HepG2 (cell line): ENCODE data around the gene PCARE. TPM values are rescaled to one million over a fixed set of nuclear protein-coding genes. Genes with fewer than 3 reads are reported as not detected.

Source experiments
- ATAC-seq: fragments of 200-7000 bp; cut with Tn5 transposase; 3 replicates; pipeline ENCODE4 v1.9.1; 2020; ENCODE audit warnings: mild to moderate bottlenecking, moderate library complexity
- BruUV-seq: library from RNA; stranded (reverse); fragments of 400-500 nt; replicated peaks from 2 replicates; lab custom pipeline; 2021; lab: Mats Ljungman, UMichigan
- CTCF ChIA-PET: fragments of 300-600 bp; formaldehyde crosslinking; extraction: SDS; loops from one replicate; lab custom pipeline; 2021; ENCODE audit warnings: low total read pairs, inconsistent platforms, low intra/inter-chr PET ratio; lab: Yijun Ruan, JAX
- POLR2A ChIA-PET: fragments of 350-600 bp; sonication (Branson Sonifier 250); formaldehyde crosslinking; loops from one replicate; lab custom pipeline; 2020; ENCODE audit warnings: antibody characterized with exemption, inconsistent platforms; lab: Yijun Ruan, JAX
- DNase-seq: peaks from one replicate; pipeline ENCODE4 v3.0.0-alpha.2; 2015; ENCODE audit warnings: low spot score
- FAIRE-seq: peaks from 3 replicates; lab custom pipeline; 2011; peaks lifted over from hg19 to GRCh38; lab: Jason Lieb, UNC
- H2AFZ ChIP-seq: one replicate; pipeline ENCODE4 v1.6.1; 2011; ENCODE audit warnings: low read length, inconsistent platforms
- H3K27ac ChIP-seq: fragments of 300-600 bp; 3 replicates; pipeline ENCODE4 v1.8.0; 2011; ENCODE audit warnings: mixed run types, mild to moderate bottlenecking, mixed read lengths, low read length, inconsistent platforms; ENCODE audit not compliant: insufficient read depth; ENCODE audit errors: extremely low read length
- H3K27me3 ChIP-seq, 2 experiments: fragments of 200-600 bp in 1 of 2; 2 replicates in 1 of 2; 3 replicates in 1 of 2; pipeline versions ENCODE4 v1.6.0 to v1.8.0; 2011; ENCODE audit warnings: low read length in 2 of 2, mild to moderate bottlenecking in 2 of 2, moderate library complexity in 2 of 2, inconsistent platforms in 1 of 2; ENCODE audit not compliant: insufficient read depth in 2 of 2, control insufficient read depth in 1 of 2
- H3K36me3 ChIP-seq, 2 experiments: fragments of 200-600 bp in 1 of 2; replicated peaks in 1 of 2; 2 replicates in 1 of 2; 3 replicates in 1 of 2; pipeline versions ENCODE4 v1.5.1 to v1.8.0; 2011; ENCODE audit warnings: low read length in 2 of 2, inconsistent platforms in 1 of 2; ENCODE audit not compliant: insufficient read depth in 2 of 2, control insufficient read depth in 1 of 2
- H3K4me1 ChIP-seq: 2 replicates; pipeline ENCODE4 v1.5.1; 2012; ENCODE audit warnings: low read length, inconsistent platforms; ENCODE audit not compliant: insufficient read depth
- H3K4me2 ChIP-seq: 2 replicates; pipeline ENCODE4 v1.6.0; 2011; ENCODE audit warnings: low read depth, low read length, inconsistent platforms
- H3K4me3 ChIP-seq, 3 experiments: fragments of 200-600 bp in 1 of 3; sonication (generic), shearing (Covaris generic) in 1 of 3; replicated peaks in 1 of 3; 2 replicates each; pipeline ENCODE4 v1.5.1; 2011 to 2016; ENCODE audit warnings: low read length in 3 of 3, inconsistent platforms in 2 of 3, low read depth in 2 of 3, mild to moderate bottlenecking in 2 of 3, control low read depth in 1 of 3, mixed read lengths in 1 of 3; ENCODE audit not compliant: insufficient read depth in 1 of 3
- H3K79me2 ChIP-seq: one replicate; pipeline ENCODE4 v1.6.1; 2011; ENCODE audit warnings: low read length, inconsistent platforms; ENCODE audit not compliant: insufficient read depth
- H3K9ac ChIP-seq: 2 replicates; pipeline ENCODE4 v1.6.0; 2011; ENCODE audit warnings: mild to moderate bottlenecking, low read depth, low read length, inconsistent platforms; ENCODE audit not compliant: insufficient read depth
- H3K9me3 ChIP-seq: 2 replicates; pipeline ENCODE4 v1.5.1; 2012; ENCODE audit warnings: mild to moderate bottlenecking, low read length
- H4K20me1 ChIP-seq: 2 replicates; pipeline ENCODE4 v1.6.0; 2011; ENCODE audit warnings: inconsistent platforms, mild to moderate bottlenecking, low read length, moderate library complexity; ENCODE audit not compliant: insufficient read depth
- GTF2F1 ChIP-seq: fragments of 150-350 bp; IDR thresholded peaks from 2 replicates; pipeline ENCODE4 v1.6.1; 2014; ENCODE audit warnings: low read length
- MTF2 ChIP-seq: sonication (generic); formaldehyde crosslinking; IDR thresholded peaks from 2 replicates; pipeline ENCODE4 v1.5.0; 2020; ENCODE audit warnings: missing genetic modification reagents, borderline replicate concordance
- REPIN1 ChIP-seq: sonication (generic); formaldehyde crosslinking; IDR thresholded peaks from 2 replicates; pipeline ENCODE4 v1.8.0; 2022; ENCODE audit warnings: missing genetic modification reagents, low read depth, mild to moderate bottlenecking, borderline replicate concordance
- SP4 ChIP-seq: sonication (generic); formaldehyde crosslinking; IDR thresholded peaks from 2 replicates; pipeline ENCODE4 v1.8.1; 2023; ENCODE audit warnings: mild to moderate bottlenecking, missing genetic modification reagents
- STAG1 ChIP-seq: sonication (generic); formaldehyde crosslinking; IDR thresholded peaks from 2 replicates; pipeline ENCODE4 v1.4.0; 2020; ENCODE audit warnings: missing genetic modification reagents
- ZMYM2 ChIP-seq: sonication (generic); formaldehyde crosslinking; IDR thresholded peaks from 2 replicates; pipeline ENCODE4 v1.8.0; 2022; ENCODE audit warnings: mild to moderate bottlenecking, missing genetic modification reagents
- ZNF225 ChIP-seq: sonication (generic); formaldehyde crosslinking; IDR thresholded peaks from 2 replicates; pipeline ENCODE4 v1.4.0; 2020; ENCODE audit warnings: mild to moderate bottlenecking, missing genetic modification reagents
- ZNF678 ChIP-seq: sonication (generic); formaldehyde crosslinking; IDR thresholded peaks from 2 replicates; pipeline ENCODE4 v1.4.0; 2020; ENCODE audit warnings: mild to moderate bottlenecking, missing genetic modification reagents
- ZNF777 ChIP-seq: sonication (generic); formaldehyde crosslinking; IDR thresholded peaks from 2 replicates; pipeline ENCODE4 v1.4.0; 2020; ENCODE audit warnings: missing genetic modification reagents
- WGBS: methylation state at CpG from one replicate; pipeline ENCODE4 v1.1.6; 2017; ENCODE audit warnings: low lambda C conversion rate; 5-methylcytosine and 5-hydroxymethylcytosine counted together
- in situ Hi-C: cut with HindIII; loops from 2 replicates; pipeline ENCODE4 v1.10.0; 2017; ENCODE audit warnings: low pct_unique_long_range_greater_than_20kb; ENCODE audit not compliant: extremely low pct_ligation_motif_present
- intact Hi-C: fragments of 100-400 bp; cut with micrococcal nuclease; formaldehyde crosslinking; loops from one replicate; pipeline ENCODE4 v1.10.0; 2022; ENCODE audit not compliant: unreplicated experiment
- polyA plus RNA-seq, 8 experiments: library from polyadenylated mRNA; depleted of rRNA in 3 of 8; stranded (reverse) in 7 of 8; unstranded in 1 of 8; fragments of >200 nt; fragmentation: Illumina TruSeq in 4 of 8; extraction: Trizol in 4 of 8; gene quantifications; 2 replicates each; pipeline versions ENCODE4 v1.2.1 to v1.2.3, GENCODE V29; 2011 to 2016; ENCODE audit warnings: low read depth in 4 of 8, missing spikeins in 1 of 8, mixed read lengths in 1 of 8; ENCODE audit not compliant: insufficient read depth in 1 of 8
- total RNA-seq, 5 experiments: library from RNA; depleted of rRNA; stranded (reverse); fragments of >200 nt; fragmentation: Illumina TruSeq; extraction: Trizol; gene quantifications; 2 replicates each; pipeline ENCODE4 v1.2.3, GENCODE V29; 2016; ENCODE audit warnings: low read depth in 1 of 5
- TF ChIP-seq, protein P1 (sequence below), 2 experiments: IDR thresholded peaks; 2 replicates each; pipeline ENCODE4 v1.6.1; 2011 to 2012; ENCODE audit warnings: low read length in 2 of 2, borderline replicate concordance in 1 of 2, low read depth in 1 of 2, mild to moderate bottlenecking in 1 of 2, moderate library complexity in 1 of 2
- TF ChIP-seq, protein P2 (sequence below): sonication (generic); formaldehyde crosslinking; IDR thresholded peaks from 2 replicates; pipeline ENCODE4 v1.5.0; 2020; ENCODE audit warnings: missing genetic modification reagents, mild to moderate bottlenecking, borderline replicate concordance
- TF ChIP-seq, protein P3 (sequence below): fragments of 450-650 bp; IDR thresholded peaks from 2 replicates; pipeline ENCODE4 v1.6.1; 2016
- TF ChIP-seq, protein P4 (sequence below): sonication (generic); formaldehyde crosslinking; IDR thresholded peaks from 2 replicates; pipeline ENCODE4 v1.8.1; 2023; ENCODE audit warnings: mild to moderate bottlenecking, missing genetic modification reagents
- TF ChIP-seq, protein P5 (sequence below): IDR thresholded peaks from 2 replicates; pipeline ENCODE4 v1.6.1; 2016

Gene PCARE
- total and polyA plus RNA-seq, 2 of the 13 experiments (the other 11 are each of a cell fraction or from before 2014, with no cell fraction given), result not detected

DNA sequence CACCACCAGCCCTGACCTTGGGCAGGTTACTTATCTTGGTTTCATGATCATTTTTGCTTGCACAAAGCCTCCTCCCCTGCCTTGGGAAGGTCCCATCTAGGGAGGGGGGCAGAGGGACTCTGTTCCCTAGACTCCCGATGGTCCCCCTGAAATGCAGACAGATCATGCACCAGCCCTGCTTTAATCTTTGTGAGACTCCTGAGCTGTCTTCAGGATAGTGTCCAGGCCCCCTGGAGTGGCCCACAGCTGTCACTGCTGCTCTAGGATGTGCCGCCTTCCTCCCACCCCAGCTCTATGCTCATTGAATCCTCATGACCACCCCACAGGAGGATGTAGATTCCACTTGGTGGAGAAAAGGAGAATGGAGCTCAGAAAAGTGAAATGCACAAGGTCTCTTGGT, 28.0 kb downstream of the PCARE start (continued):
- TF ChIP-seq, protein P1, sequence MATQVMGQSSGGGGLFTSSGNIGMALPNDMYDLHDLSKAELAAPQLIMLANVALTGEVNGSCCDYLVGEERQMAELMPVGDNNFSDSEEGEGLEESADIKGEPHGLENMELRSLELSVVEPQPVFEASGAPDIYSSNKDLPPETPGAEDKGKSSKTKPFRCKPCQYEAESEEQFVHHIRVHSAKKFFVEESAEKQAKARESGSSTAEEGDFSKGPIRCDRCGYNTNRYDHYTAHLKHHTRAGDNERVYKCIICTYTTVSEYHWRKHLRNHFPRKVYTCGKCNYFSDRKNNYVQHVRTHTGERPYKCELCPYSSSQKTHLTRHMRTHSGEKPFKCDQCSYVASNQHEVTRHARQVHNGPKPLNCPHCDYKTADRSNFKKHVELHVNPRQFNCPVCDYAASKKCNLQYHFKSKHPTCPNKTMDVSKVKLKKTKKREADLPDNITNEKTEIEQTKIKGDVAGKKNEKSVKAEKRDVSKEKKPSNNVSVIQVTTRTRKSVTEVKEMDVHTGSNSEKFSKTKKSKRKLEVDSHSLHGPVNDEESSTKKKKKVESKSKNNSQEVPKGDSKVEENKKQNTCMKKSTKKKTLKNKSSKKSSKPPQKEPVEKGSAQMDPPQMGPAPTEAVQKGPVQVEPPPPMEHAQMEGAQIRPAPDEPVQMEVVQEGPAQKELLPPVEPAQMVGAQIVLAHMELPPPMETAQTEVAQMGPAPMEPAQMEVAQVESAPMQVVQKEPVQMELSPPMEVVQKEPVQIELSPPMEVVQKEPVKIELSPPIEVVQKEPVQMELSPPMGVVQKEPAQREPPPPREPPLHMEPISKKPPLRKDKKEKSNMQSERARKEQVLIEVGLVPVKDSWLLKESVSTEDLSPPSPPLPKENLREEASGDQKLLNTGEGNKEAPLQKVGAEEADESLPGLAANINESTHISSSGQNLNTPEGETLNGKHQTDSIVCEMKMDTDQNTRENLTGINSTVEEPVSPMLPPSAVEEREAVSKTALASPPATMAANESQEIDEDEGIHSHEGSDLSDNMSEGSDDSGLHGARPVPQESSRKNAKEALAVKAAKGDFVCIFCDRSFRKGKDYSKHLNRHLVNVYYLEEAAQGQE (IDR thresholded peaks at IDR 0.05; ENCODE audit: borderline replicate concordance in 1 of 2, low read depth in 1 of 2, low read length in 2 of 2), result no peak
- TF ChIP-seq ZNF225 (CRISPR knock-in tag) (no peak), SP4 (CRISPR knock-in tag) (no peak)
- TF ChIP-seq, all 625 proteins: peak for 0

DNA sequence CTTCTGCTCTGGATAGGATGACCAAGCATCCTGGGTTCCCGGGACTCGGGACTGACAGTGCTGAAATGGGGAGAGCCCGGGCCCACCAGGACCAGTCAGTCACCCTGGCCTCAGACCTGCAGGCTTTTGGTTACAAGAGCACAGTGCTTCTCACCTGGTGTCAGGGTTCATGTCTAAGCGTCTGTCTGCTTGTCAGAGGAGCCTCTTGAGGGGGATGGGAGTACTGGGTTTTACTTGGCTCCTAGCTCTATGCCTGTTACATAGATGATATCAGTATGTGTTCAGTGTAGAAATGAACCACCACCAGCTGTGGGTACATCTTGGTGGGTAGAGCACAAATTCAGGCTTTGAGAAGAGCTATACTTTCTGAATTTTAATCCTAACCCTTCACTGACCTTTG, 29.9 kb downstream of the PCARE start:
- FAIRE-seq (no peak), ATAC-seq (no peak), DNase-seq (no peak)
- no peaks in the 10 kb centered on the region for H3K9me3 ChIP-seq
- no peak overlapping the region for H3K4me2 ChIP-seq
- in situ Hi-C loops, result no loop called here
- H2AFZ ChIP-seq, result no peak overlapping the region
- ChIA-PET CTCF (no interaction called here), POLR2A (no interaction called here)
- no peaks in the 10 kb centered on the region for H3K79me2 ChIP-seq
- no peak overlapping the region for H3K9ac ChIP-seq
- H3K27ac ChIP-seq, result no peak overlapping the region
- BruUV-seq, result no TSS peak
- peaks cover 0 to 49% of the 10 kb centered on the region in 2 experiments; a peak in 3 of 5 replicates for H3K27me3 ChIP-seq
- H3K4me1 ChIP-seq, result peaks cover 6% of the 10 kb centered on the region
- intact Hi-C loops, result no loop called here
- no peak overlapping the region for H3K4me3 ChIP-seq
- 0% methylated on average over 4 of the region's 4 CpGs for WGBS
- no peaks in the 10 kb centered on the region for H4K20me1 ChIP-seq
- H3K36me3 ChIP-seq, result no peaks in the 10 kb centered on the region
- TF ChIP-seq, protein P2, sequence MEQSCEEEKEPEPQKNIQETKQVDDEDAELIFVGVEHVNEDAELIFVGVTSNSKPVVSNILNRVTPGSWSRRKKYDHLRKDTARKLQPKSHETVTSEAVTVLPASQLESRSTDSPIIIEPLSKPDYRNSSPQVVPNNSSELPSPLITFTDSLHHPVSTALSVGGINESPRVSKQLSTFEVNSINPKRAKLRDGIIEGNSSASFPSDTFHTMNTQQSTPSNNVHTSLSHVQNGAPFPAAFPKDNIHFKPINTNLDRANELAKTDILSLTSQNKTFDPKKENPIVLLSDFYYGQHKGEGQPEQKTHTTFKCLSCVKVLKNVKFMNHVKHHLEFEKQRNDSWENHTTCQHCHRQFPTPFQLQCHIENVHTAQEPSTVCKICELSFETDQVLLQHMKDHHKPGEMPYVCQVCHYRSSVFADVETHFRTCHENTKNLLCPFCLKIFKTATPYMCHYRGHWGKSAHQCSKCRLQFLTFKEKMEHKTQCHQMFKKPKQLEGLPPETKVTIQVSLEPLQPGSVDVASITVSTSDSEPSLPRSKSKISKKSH (CRISPR knock-in tag), result no peak
- TF ChIP-seq, protein P3, sequence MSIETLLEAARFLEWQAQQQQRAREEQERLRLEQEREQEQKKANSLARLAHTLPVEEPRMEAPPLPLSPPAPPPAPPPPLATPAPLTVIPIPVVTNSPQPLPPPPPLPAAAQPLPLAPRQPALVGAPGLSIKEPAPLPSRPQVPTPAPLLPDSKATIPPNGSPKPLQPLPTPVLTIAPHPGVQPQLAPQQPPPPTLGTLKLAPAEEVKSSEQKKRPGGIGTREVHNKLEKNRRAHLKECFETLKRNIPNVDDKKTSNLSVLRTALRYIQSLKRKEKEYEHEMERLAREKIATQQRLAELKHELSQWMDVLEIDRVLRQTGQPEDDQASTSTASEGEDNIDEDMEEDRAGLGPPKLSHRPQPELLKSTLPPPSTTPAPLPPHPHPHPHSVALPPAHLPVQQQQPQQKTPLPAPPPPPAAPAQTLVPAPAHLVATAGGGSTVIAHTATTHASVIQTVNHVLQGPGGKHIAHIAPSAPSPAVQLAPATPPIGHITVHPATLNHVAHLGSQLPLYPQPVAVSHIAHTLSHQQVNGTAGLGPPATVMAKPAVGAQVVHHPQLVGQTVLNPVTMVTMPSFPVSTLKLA, result no peak
- TF ChIP-seq, protein P4, sequence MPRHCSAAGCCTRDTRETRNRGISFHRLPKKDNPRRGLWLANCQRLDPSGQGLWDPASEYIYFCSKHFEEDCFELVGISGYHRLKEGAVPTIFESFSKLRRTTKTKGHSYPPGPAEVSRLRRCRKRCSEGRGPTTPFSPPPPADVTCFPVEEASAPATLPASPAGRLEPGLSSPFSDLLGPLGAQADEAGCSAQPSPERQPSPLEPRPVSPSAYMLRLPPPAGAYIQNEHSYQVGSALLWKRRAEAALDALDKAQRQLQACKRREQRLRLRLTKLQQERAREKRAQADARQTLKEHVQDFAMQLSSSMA (CRISPR knock-in tag), result no peak
- TF ChIP-seq MTF2 (CRISPR knock-in tag) (no peak), ZMYM2 (CRISPR knock-in tag) (no peak), GTF2F1 (no peak), REPIN1 (CRISPR knock-in tag) (no peak), STAG1 (CRISPR knock-in tag) (no peak), ZNF678 (CRISPR knock-in tag) (no peak), ZNF777 (CRISPR knock-in tag) (no peak)
- TF ChIP-seq, protein P5, sequence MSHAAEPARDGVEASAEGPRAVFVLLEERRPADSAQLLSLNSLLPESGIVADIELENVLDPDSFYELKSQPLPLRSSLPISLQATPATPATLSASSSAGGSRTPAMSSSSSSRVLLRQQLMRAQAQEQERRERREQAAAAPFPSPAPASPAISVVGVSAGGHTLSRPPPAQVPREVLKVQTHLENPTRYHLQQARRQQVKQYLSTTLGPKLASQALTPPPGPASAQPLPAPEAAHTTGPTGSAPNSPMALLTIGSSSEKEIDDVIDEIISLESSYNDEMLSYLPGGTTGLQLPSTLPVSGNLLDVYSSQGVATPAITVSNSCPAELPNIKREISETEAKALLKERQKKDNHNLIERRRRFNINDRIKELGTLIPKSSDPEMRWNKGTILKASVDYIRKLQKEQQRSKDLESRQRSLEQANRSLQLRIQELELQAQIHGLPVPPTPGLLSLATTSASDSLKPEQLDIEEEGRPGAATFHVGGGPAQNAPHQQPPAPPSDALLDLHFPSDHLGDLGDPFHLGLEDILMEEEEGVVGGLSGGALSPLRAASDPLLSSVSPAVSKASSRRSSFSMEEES (CRISPR knock-in tag), result no peak
